Astrocyte (in vitro differentiated cells and primary cell): Measurements from ENCODE around the gene PNMA1. TPM values are rescaled to one million over a fixed set of nuclear protein-coding genes. Genes with fewer than 3 reads are reported as not detected.

ENCODE experiments used
- DNase-seq: peaks from one replicate; pipeline ENCODE4 v3.0.0-alpha.2; 2010; ENCODE audit warnings: low read depth
- FAIRE-seq: peaks from 2 replicates; lab custom pipeline; 2011; peaks lifted over from hg19 to GRCh38; lab: Jason Lieb, UNC
- H2AFZ ChIP-seq: 2 replicates; pipeline ENCODE4 v1.6.0; 2012; ENCODE audit warnings: low read depth, low read length, inconsistent platforms
- H3K27ac ChIP-seq: 2 replicates; pipeline ENCODE4 v1.5.1; 2011; ENCODE audit warnings: low read depth, low read length, inconsistent platforms
- H3K27me3 ChIP-seq: 2 replicates; pipeline ENCODE4 v1.6.0; 2011; ENCODE audit warnings: low read length, inconsistent platforms; ENCODE audit not compliant: insufficient read depth
- H3K36me3 ChIP-seq: 2 replicates; pipeline ENCODE4 v1.5.1; 2011; ENCODE audit warnings: low read length, inconsistent platforms; ENCODE audit not compliant: insufficient read depth
- H3K4me1 ChIP-seq: 2 replicates; pipeline ENCODE4 v1.5.1; 2011; ENCODE audit warnings: low read length, inconsistent platforms; ENCODE audit not compliant: insufficient read depth
- H3K4me2 ChIP-seq: 2 replicates; pipeline ENCODE4 v1.6.0; 2012; ENCODE audit warnings: low read length, inconsistent platforms
- H3K4me3 ChIP-seq: 2 replicates; pipeline ENCODE4 v1.5.1; 2011; ENCODE audit warnings: low read depth, mild to moderate bottlenecking, low read length, inconsistent platforms; ENCODE audit not compliant: insufficient read depth
- H3K79me2 ChIP-seq: 2 replicates; pipeline ENCODE4 v1.6.0; 2012; ENCODE audit warnings: mild to moderate bottlenecking, low read length, inconsistent platforms; ENCODE audit not compliant: insufficient read depth
- H3K9ac ChIP-seq: 2 replicates; pipeline ENCODE4 v1.6.0; 2012; ENCODE audit warnings: mild to moderate bottlenecking, low read length, inconsistent platforms
- H3K9me3 ChIP-seq: 2 replicates; pipeline ENCODE4 v1.5.1; 2012; ENCODE audit warnings: low read depth, mild to moderate bottlenecking, low read length, inconsistent platforms; ENCODE audit not compliant: insufficient read depth
- H4K20me1 ChIP-seq: 2 replicates; pipeline ENCODE4 v1.6.0; 2012; ENCODE audit warnings: low read length, inconsistent platforms; ENCODE audit not compliant: insufficient read depth
- H3K27ac Mint-ChIP-seq: one replicate; pipeline ENCODE4 v1.8.0; 2021; ENCODE audit warnings: mild to moderate bottlenecking, mixed read lengths; ENCODE audit not compliant: unreplicated experiment
- H3K27me3 Mint-ChIP-seq: one replicate; pipeline ENCODE4 v1.8.0; 2021; ENCODE audit warnings: low read depth, mixed read lengths; ENCODE audit not compliant: unreplicated experiment
- H3K36me3 Mint-ChIP-seq: one replicate; pipeline ENCODE4 v1.8.0; 2021; ENCODE audit warnings: low read depth, mixed read lengths; ENCODE audit not compliant: unreplicated experiment
- H3K4me1 Mint-ChIP-seq: one replicate; pipeline ENCODE4 v1.8.0; 2021; ENCODE audit warnings: low read depth, mixed read lengths; ENCODE audit not compliant: unreplicated experiment
- H3K4me3 Mint-ChIP-seq: one replicate; pipeline ENCODE4 v1.8.0; 2021; ENCODE audit warnings: mild to moderate bottlenecking, moderate library complexity, mixed read lengths; ENCODE audit not compliant: unreplicated experiment
- H3K9me3 Mint-ChIP-seq: one replicate; pipeline ENCODE4 v1.8.0; 2021; ENCODE audit warnings: mild to moderate bottlenecking, mixed read lengths; ENCODE audit not compliant: unreplicated experiment
- EZH2 ChIP-seq: IDR thresholded peaks from 2 replicates; pipeline ENCODE4 v1.6.1; 2012; ENCODE audit warnings: mild to moderate bottlenecking, low read length, inconsistent platforms; ENCODE audit not compliant: insufficient read depth
- total RNA-seq: library from RNA; stranded (reverse); gene quantifications from 2 replicates; pipeline ENCODE4 v1.2.1, GENCODE V29; 2021
- TF ChIP-seq, protein P1 (sequence below): IDR thresholded peaks from 2 replicates; pipeline ENCODE4 v1.5.1; 2011; ENCODE audit warnings: low read depth, mild to moderate bottlenecking, inconsistent platforms, low read length, moderate library complexity; ENCODE audit not compliant: insufficient read depth

Gene PNMA1
- total RNA-seq, 1 donor from 2014 or later: 67.4 TPM

DNA sequence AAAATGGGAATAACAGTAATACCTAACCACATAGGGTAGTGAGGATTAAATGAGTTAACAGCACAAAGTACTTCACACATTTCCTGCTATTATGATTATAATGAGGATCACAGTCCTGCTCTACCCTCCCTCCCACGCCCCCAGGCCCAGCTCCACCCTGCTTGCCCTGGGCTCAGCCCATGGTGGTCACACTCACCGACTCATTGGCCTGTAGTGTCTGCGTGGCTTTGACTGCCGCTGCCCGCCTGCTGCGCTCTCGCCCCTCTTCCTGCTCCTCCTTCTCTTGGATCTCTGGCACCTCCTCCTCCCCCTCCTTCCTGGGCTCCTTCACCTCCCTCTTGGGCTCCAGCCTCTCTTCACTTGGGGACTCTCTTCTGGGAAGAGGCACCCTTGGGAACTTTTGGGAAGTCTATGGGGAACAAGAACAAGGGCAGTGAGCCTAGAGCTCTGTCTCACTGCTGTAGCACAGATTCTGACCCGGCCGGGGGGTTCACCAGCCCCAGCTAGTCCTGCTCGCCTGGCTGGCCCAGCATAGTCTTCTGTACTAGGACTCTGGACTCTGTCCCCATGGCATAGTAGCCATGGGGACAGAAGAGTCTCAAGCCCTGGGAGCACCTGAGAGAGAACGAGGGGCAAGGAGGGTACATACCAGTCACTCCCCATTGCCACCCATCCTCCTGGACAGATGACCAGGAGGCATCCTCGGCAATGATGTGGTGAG, 7.1 kb upstream of the PNMA1 start:
- no peak overlapping the region for H3K4me2 ChIP-seq
- Mint-ChIP-seq H3K4me1 (peaks cover 44% of the 10 kb centered on the region), H3K27ac (no peak overlapping the region), H3K9me3 (no peaks in the 10 kb centered on the region), H3K4me3 (no peak overlapping the region), H3K36me3 (peaks cover 20% of the 10 kb centered on the region), H3K27me3 (no peaks in the 10 kb centered on the region)
- peaks cover 12% of the 10 kb centered on the region for H3K79me2 ChIP-seq
- FAIRE-seq: no peak
- H3K27ac ChIP-seq: no peak overlapping the region
- H4K20me1 ChIP-seq: peaks cover 11% of the 10 kb centered on the region
- no peak overlapping the region for H2AFZ ChIP-seq
- H3K36me3 ChIP-seq: peaks cover 37% of the 10 kb centered on the region
- H3K4me1 ChIP-seq: peaks cover 50% of the 10 kb centered on the region
- DNase-seq: no peak
- H3K9me3 ChIP-seq: no peaks in the 10 kb centered on the region
- no peak overlapping the region for H3K4me3 ChIP-seq
- TF ChIP-seq EZH2: no peak
- TF ChIP-seq, protein P1, sequence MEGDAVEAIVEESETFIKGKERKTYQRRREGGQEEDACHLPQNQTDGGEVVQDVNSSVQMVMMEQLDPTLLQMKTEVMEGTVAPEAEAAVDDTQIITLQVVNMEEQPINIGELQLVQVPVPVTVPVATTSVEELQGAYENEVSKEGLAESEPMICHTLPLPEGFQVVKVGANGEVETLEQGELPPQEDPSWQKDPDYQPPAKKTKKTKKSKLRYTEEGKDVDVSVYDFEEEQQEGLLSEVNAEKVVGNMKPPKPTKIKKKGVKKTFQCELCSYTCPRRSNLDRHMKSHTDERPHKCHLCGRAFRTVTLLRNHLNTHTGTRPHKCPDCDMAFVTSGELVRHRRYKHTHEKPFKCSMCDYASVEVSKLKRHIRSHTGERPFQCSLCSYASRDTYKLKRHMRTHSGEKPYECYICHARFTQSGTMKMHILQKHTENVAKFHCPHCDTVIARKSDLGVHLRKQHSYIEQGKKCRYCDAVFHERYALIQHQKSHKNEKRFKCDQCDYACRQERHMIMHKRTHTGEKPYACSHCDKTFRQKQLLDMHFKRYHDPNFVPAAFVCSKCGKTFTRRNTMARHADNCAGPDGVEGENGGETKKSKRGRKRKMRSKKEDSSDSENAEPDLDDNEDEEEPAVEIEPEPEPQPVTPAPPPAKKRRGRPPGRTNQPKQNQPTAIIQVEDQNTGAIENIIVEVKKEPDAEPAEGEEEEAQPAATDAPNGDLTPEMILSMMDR: no peak
- H3K9ac ChIP-seq: no peak overlapping the region
- no peaks in the 10 kb centered on the region for H3K27me3 ChIP-seq

DNA sequence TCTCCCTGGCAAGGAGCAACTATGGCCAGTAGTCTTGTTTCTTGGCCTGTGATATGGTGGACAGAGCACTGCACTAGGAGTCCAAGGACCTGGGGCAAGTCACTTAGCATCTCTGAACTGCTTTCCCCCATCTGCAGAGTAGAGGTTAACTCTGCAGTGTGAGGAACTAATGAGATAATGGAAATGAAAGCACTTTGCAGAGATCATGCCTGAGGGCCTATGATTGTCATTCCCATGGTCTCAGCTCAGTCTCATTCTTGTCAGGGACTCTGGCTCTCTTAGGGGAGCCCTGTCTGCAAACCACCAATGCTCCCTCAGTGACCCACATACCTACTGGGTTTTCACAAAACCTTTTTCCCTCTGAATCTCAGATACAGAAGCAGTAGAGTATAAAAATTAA, 6.5 kb upstream of the PNMA1 start:
- DNase-seq (no peak), FAIRE-seq (no peak)
- TF ChIP-seq, protein P1: no peak
- TF ChIP-seq EZH2: no peak
- no peaks in the 10 kb centered on the region for H3K27me3 Mint-ChIP-seq
- H3K27ac Mint-ChIP-seq: no peak overlapping the region
- no peak overlapping the region for H3K4me3 ChIP-seq
- no peaks in the 10 kb centered on the region for H3K9me3 Mint-ChIP-seq
- H3K9ac ChIP-seq: no peak overlapping the region
- H3K4me2 ChIP-seq: no peak overlapping the region
- no peak overlapping the region for H3K4me3 Mint-ChIP-seq
- H3K36me3 Mint-ChIP-seq: peaks cover 20% of the 10 kb centered on the region
- H3K4me1 Mint-ChIP-seq: peaks cover 38% of the 10 kb centered on the region
- H2AFZ ChIP-seq: no peak overlapping the region
- H3K27ac ChIP-seq: no peak overlapping the region
- peaks cover 38% of the 10 kb centered on the region for H3K36me3 ChIP-seq
- H3K79me2 ChIP-seq: peaks cover 12% of the 10 kb centered on the region
- no peaks in the 10 kb centered on the region for H3K9me3 ChIP-seq
- no peaks in the 10 kb centered on the region for H3K27me3 ChIP-seq
- H3K4me1 ChIP-seq: peaks cover 44% of the 10 kb centered on the region
- H4K20me1 ChIP-seq: peaks cover 11% of the 10 kb centered on the region

DNA sequence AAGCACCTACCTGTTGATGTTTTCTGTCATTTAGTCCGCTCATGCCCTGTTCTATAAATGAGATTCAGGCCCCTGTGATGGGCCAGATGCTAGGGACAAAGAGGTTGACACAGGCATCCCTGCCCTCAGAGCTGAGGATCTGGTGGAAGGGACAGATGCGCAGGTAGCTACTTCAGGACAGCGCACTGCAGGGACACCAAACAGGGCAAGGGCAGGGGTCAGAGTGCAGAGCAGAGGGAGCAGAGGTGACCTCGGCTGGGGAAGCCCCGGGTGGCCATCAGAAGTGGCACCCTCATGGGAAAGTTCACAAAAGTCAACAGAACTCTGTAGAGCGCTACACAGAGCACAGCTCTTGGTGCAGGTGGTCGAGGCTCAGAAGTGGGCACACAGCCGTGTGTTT, 5.6 kb upstream of the PNMA1 start:
- no peak for FAIRE-seq
- peaks cover 19% of the 10 kb centered on the region for H3K36me3 Mint-ChIP-seq
- peaks cover 40% of the 10 kb centered on the region for H3K36me3 ChIP-seq
- no peak overlapping the region for H3K27ac ChIP-seq
- no peaks in the 10 kb centered on the region for H3K27me3 ChIP-seq
- H2AFZ ChIP-seq: no peak overlapping the region
- H3K4me3 ChIP-seq: no peak overlapping the region
- H3K27me3 Mint-ChIP-seq: no peaks in the 10 kb centered on the region
- H3K4me1 Mint-ChIP-seq: peaks cover 36% of the 10 kb centered on the region
- H3K27ac Mint-ChIP-seq: no peak overlapping the region
- H4K20me1 ChIP-seq: peaks cover 11% of the 10 kb centered on the region
- peak overlapping the region; percentile 40 for H3K4me3 Mint-ChIP-seq
- TF ChIP-seq, protein P1: no peak
- no peak for TF ChIP-seq EZH2
- peaks cover 36% of the 10 kb centered on the region for H3K4me1 ChIP-seq
- H3K9me3 Mint-ChIP-seq: no peaks in the 10 kb centered on the region
- H3K9me3 ChIP-seq: no peaks in the 10 kb centered on the region
- no peak overlapping the region for H3K9ac ChIP-seq
- peaks cover 12% of the 10 kb centered on the region for H3K79me2 ChIP-seq
- no peak overlapping the region for H3K4me2 ChIP-seq
- no peak for DNase-seq
